Activated B cell treated with CpG ODN at 0.5 μM for 24 hours (primary cell): ENCODE measurements around the gene ATP8B4. TPM values are rescaled to one million over a fixed set of nuclear protein-coding genes. Genes with fewer than 3 reads are reported as not detected.

Source experiments
- ATAC-seq: fragments of 200-7000 bp; cut with Tn5 transposase; one replicate; pipeline ENCODE4 v1.10.0; 2021; ENCODE audit warnings: low read depth, mild to moderate bottlenecking, moderate library complexity
- CTCF ChIA-PET: fragments of 350-600 bp; sonication (Branson Sonifier 250); formaldehyde crosslinking; loops from one replicate; lab custom pipeline; 2021; ENCODE audit warnings: antibody characterized with exemption; lab: Charles Lee
- POLR2A ChIA-PET: fragments of 350-600 bp; sonication (Branson Sonifier 250); formaldehyde crosslinking; loops from one replicate; lab custom pipeline; 2021; ENCODE audit warnings: antibody characterized with exemption; lab: Charles Lee
- DNase-seq: peaks from one replicate; pipeline ENCODE4 v3.0.0; 2022
- H3K27ac Mint-ChIP-seq: one replicate; pipeline ENCODE4 v1.8.0; 2020; ENCODE audit warnings: mixed read lengths
- H3K27me3 Mint-ChIP-seq: one replicate; pipeline ENCODE4 v1.8.0; 2021; ENCODE audit warnings: mixed read lengths
- H3K36me3 Mint-ChIP-seq: one replicate; pipeline ENCODE4 v1.8.0; 2021; ENCODE audit warnings: low read depth, mixed read lengths
- H3K4me1 Mint-ChIP-seq: one replicate; pipeline ENCODE4 v1.8.0; 2021; ENCODE audit warnings: mixed read lengths
- H3K4me3 Mint-ChIP-seq: one replicate; pipeline ENCODE4 v1.8.0; 2020; ENCODE audit warnings: mild to moderate bottlenecking, mixed read lengths
- H3K9me3 Mint-ChIP-seq: one replicate; pipeline ENCODE4 v1.8.0; 2020; ENCODE audit warnings: mixed read lengths
- intact Hi-C: fragments of 100-400 bp; cut with micrococcal nuclease; formaldehyde crosslinking; loops from one replicate; pipeline ENCODE4 v1.15.1; 2024
- total RNA-seq: library from RNA; stranded (reverse); gene quantifications from 2 replicates; pipeline ENCODE4 v1.2.3, GENCODE V29; 2022
- TF ChIP-seq, protein P1 (sequence below): fragments of 200-600 bp; IDR thresholded peaks from one replicate; pipeline ENCODE4 v1.8.0; 2022; ENCODE audit warnings: antibody characterized with exemption, mild to moderate bottlenecking

Gene ATP8B4
- total RNA-seq, 1 donor from 2014 or later, result 0.86 TPM

DNA sequence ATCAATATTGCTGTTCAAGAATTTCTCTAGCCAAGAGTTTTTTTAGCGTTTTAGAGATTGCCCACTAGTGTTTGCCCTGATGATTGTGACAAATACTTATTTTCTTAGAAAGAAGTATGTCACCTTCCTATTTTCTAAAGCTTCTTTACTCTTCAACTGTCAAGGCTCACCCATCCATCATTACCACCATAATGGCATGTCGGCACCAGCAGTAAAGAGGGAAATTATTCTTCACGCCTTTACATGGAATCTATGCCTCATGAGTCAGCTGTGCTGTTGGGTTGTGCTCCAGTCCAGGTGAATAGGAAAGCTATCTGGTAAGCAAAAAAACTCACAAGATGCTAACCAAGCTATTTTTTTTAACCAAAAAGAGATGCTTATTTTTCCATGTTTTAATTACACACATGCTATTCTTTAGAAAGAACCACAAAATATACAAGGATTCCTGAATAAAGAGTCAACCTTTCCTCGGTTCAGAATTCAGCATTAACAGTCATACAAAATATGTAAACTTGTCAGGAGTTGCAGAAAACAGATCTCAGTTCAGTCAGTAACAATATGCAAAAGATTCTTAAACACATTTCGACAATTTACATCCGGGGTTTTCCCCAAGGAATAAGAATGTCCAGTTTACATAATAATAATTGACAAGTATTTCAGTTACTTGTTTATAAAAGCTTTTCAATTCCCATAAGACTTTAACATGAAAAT, 128.0 kb downstream of the ATP8B4 start:
- TF ChIP-seq, protein P1, sequence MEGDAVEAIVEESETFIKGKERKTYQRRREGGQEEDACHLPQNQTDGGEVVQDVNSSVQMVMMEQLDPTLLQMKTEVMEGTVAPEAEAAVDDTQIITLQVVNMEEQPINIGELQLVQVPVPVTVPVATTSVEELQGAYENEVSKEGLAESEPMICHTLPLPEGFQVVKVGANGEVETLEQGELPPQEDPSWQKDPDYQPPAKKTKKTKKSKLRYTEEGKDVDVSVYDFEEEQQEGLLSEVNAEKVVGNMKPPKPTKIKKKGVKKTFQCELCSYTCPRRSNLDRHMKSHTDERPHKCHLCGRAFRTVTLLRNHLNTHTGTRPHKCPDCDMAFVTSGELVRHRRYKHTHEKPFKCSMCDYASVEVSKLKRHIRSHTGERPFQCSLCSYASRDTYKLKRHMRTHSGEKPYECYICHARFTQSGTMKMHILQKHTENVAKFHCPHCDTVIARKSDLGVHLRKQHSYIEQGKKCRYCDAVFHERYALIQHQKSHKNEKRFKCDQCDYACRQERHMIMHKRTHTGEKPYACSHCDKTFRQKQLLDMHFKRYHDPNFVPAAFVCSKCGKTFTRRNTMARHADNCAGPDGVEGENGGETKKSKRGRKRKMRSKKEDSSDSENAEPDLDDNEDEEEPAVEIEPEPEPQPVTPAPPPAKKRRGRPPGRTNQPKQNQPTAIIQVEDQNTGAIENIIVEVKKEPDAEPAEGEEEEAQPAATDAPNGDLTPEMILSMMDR, result no peak
- H3K36me3 Mint-ChIP-seq, result no peaks in the 10 kb centered on the region
- no peaks in the 10 kb centered on the region for H3K27me3 Mint-ChIP-seq
- no peaks in the 10 kb centered on the region for H3K4me1 Mint-ChIP-seq
- H3K9me3 Mint-ChIP-seq, result no peaks in the 10 kb centered on the region
- no peak for DNase-seq
- CTCF ChIA-PET, result no interaction called here
- POLR2A ChIA-PET, result no interaction called here
- no peak overlapping the region for H3K27ac Mint-ChIP-seq
- intact Hi-C loops, result no loop called here
- H3K4me3 Mint-ChIP-seq, result no peak overlapping the region
- ATAC-seq, result no peak

DNA sequence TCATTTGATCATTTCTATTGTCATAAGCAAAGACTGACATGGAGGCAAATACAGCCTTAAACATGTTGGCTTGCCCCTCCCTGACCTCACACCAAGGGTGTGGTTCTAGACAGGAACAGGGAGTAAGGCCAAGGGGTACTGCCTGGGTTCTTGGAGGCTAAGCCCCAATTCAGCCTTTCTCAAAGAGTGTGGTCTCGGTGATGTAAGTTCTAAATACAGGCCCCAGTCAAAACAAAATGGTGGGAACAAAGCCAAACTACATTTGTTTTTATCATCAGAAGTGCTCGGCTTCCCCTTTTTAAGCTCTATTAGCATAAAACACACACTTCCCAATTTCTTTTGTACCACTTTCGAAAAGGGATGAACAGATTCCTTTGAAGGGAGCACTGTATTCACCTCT, 129.5 kb downstream of the ATP8B4 start:
- DNase-seq, result no peak
- no peak for ATAC-seq
- ChIA-PET CTCF (no interaction called here), POLR2A (no interaction called here)
- H3K4me3 Mint-ChIP-seq, result no peak overlapping the region
- H3K4me1 Mint-ChIP-seq, result no peaks in the 10 kb centered on the region
- H3K36me3 Mint-ChIP-seq, result no peaks in the 10 kb centered on the region
- intact Hi-C loops, result no loop called here
- no peak overlapping the region for H3K27ac Mint-ChIP-seq
- no peaks in the 10 kb centered on the region for H3K27me3 Mint-ChIP-seq
- TF ChIP-seq, protein P1, result no peak
- H3K9me3 Mint-ChIP-seq, result no peaks in the 10 kb centered on the region

DNA sequence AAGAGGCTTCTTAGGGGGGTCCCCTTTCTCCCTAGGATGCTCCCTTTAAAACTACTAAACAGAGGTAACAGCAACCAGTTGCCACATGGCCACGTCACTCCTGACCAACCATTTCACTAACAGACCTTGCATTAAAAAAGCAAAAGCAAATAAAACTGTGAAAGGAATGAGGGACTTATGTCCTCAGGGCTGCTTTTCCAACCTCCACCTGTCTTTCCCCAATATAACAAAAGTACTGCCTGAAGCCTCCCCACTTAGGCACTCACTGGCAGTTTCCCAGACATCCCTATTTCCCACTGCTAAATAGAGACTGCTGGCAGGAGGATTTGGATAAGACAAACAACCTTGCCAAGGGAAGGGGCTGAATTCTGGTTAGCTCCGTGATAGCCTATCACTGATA, 130.3 kb downstream of the ATP8B4 start:
- Mint-ChIP-seq H3K27me3 (no peaks in the 10 kb centered on the region), H3K9me3 (no peaks in the 10 kb centered on the region), H3K27ac (no peak overlapping the region), H3K4me3 (no peak overlapping the region), H3K4me1 (no peaks in the 10 kb centered on the region), H3K36me3 (no peaks in the 10 kb centered on the region)
- TF ChIP-seq, protein P1, result no peak
- intact Hi-C loops, result no loop called here
- CTCF ChIA-PET, result no interaction called here
- ATAC-seq, result no peak
- POLR2A ChIA-PET, result no interaction called here
- no peak for DNase-seq

DNA sequence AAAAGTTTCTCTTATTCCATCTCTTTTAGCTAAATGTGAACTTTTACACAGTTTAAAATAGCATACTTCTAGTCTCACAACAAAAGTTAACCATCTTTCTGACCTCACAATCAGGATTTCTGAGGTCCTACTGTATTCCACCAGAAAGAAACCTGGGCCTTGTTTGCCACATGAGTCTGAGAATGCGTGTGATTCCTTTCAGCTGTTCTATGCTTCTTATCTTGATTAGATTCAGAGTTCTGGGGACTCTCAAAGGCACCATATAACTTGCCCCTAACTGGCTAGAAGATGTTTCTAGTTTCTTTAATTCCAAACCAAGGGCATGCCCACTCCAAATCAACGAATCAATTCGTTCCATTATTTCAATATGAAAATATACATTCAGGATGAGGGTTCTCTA, 131.1 kb downstream of the ATP8B4 start:
- H3K4me3 Mint-ChIP-seq, result no peak overlapping the region
- POLR2A ChIA-PET, result no interaction called here
- TF ChIP-seq, protein P1, result no peak
- no peaks in the 10 kb centered on the region for H3K36me3 Mint-ChIP-seq
- H3K9me3 Mint-ChIP-seq, result no peaks in the 10 kb centered on the region
- H3K27me3 Mint-ChIP-seq, result no peaks in the 10 kb centered on the region
- DNase-seq, result no peak
- CTCF ChIA-PET, result no interaction called here
- no peak overlapping the region for H3K27ac Mint-ChIP-seq
- intact Hi-C loops, result no loop called here
- no peak for ATAC-seq
- H3K4me1 Mint-ChIP-seq, result no peaks in the 10 kb centered on the region

DNA sequence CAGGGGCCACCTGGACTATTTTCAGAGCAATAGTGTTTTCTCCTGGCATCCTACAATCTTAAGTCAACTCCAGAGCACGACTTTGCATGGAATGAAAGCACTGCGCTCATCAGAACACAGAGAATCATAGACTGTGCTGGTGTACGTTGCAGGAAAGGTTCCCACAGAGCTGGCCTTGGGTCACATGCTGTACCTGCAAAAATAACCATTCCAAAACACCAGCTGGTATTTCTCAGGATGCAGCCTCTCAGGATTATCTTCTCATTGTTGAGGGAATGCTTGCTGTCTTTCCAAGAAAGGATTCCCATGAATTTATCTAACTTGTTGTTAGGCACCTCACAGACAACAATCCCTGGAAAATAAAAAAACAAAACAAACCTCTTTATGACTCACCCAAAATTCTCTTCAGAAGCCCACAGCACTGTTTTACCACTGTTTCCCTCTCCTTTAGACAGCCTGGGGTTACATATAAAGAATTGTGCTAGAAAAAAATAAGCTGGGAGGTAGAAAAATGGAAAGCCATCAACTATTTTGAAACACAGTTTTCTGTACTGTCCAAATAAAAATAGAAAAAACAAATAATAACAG, 131.7 kb downstream of the ATP8B4 start:
- CTCF ChIA-PET, result no interaction called here
- Mint-ChIP-seq H3K36me3 (no peaks in the 10 kb centered on the region), H3K4me3 (no peak overlapping the region), H3K27ac (no peak overlapping the region), H3K9me3 (no peaks in the 10 kb centered on the region), H3K4me1 (no peaks in the 10 kb centered on the region), H3K27me3 (no peaks in the 10 kb centered on the region)
- intact Hi-C loops, result no loop called here
- POLR2A ChIA-PET, result no interaction called here
- ATAC-seq (no peak), DNase-seq (no peak)
- TF ChIP-seq, protein P1, result no peak
